Measurements from ENCODE around the gene PLEKHA1.

- TF ChIP-seq CTCF (IDR thresholded peaks at IDR 0.05 in 2 of 3, conservative IDR thresholded peaks at IDR 0.05 in 1 of 3; ENCODE audit: borderline replicate concordance in 1 of 3, insufficient read depth in 1 of 3, low read depth in 2 of 3, low read length in 2 of 3) (no peak), EZH2 (IDR thresholded peaks at IDR 0.05) (no peak), YY1 (IDR thresholded peaks at IDR 0.05; ENCODE audit: extremely low read depth, insufficient replicate concordance, low read depth, low read length) (no peak), SRF (IDR thresholded peaks at IDR 0.05; ENCODE audit: low read depth) (no peak), JUND (IDR thresholded peaks at IDR 0.05) (peak; percentile 87), POLR2A (IDR thresholded peaks at IDR 0.05; ENCODE audit: borderline replicate concordance, extremely low read depth, insufficient read depth, insufficient read length) (no peak), REST (IDR thresholded peaks at IDR 0.05; ENCODE audit: low read depth) (no peak), ELF1 (IDR thresholded peaks at IDR 0.05; ENCODE audit: borderline replicate concordance, low read depth) (no peak), POLR2AphosphoS5 (IDR thresholded peaks at IDR 0.05; ENCODE audit: low read depth, low read length) (no peak), FOSL1 (IDR thresholded peaks at IDR 0.05; ENCODE audit: low read depth) (peak; percentile 93), SIN3A (IDR thresholded peaks at IDR 0.05; ENCODE audit: low read depth) (peak; percentile 27; the same call in 1 of the 2 replicates)
Measured at GRCh38 chr10:122468926-122469781, 94.6 kb downstream of the PLEKHA1 start.
